SK-N-MC (cell line): Measurements from ENCODE around the gene ORC3.

Experiments
- EZH2 ChIP-seq: fragments of 200-600 bp; sonication (generic); IDR thresholded peaks from one replicate; pipeline ENCODE4 v1.6.1; 2017; ENCODE audit warnings: antibody characterized with exemption
- FOXP2 ChIP-seq: optimal IDR thresholded peaks from 2 replicates; pipeline ENCODE3; 2011; ENCODE audit warnings: mild to moderate bottlenecking, moderate library complexity; ENCODE audit not compliant: insufficient read depth; ENCODE audit errors: extremely low read length, control extremely low read depth
- POLR2AphosphoS5 ChIP-seq: IDR thresholded peaks from 2 replicates; pipeline ENCODE4 v1.6.1; 2012; ENCODE audit warnings: mild to moderate bottlenecking, low read depth, low read length, borderline replicate concordance

DNA sequence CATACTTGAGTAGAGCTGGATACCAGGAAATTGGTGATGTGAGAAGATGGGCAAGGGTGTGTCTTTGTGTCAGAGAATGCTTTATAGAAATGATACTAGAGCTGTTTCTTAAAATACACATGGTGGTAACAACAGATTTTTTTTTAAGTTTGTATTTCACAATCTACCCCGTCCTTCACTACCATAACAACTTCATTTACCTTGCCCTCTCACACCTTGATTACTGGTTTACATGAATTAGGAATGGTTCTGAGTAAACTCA is 45.5 kb upstream of the ORC3 start:
- TF ChIP-seq POLR2AphosphoS5 (no peak), EZH2 (no peak), FOXP2 (no peak)
